Natural killer cell (primary cell): ENCODE results near the gene SLC2A1. TPM values are rescaled to one million over a fixed set of nuclear protein-coding genes. Genes with fewer than 3 reads are reported as not detected.
A peak's percentile ranks its signal among the peaks of the same experiment; 100 is the strongest.

Experiments
- ATAC-seq, 3 donors: fragments of 150-1000 bp in 2 of 3; fragments of 200-7000 bp in 1 of 3; cut with Tn5 transposase; 1 replicate in 1 of 3; 2 replicates in 2 of 3; pipeline ENCODE4 v1.10.0; 2021; ENCODE audit warnings: mild to moderate bottlenecking in 2 of 3, moderate library complexity in 2 of 3
- DNase-seq, 2 donors: peaks; one replicate each; pipeline versions ENCODE4 v3.0.0 to v3.0.0-alpha.2; 2013 to 2021; ENCODE audit warnings: mixed read lengths in 1 of 2
- H3K27ac ChIP-seq: one replicate; pipeline ENCODE4 v1.5.1; 2013; ENCODE audit warnings: mild to moderate bottlenecking, low read length
- H3K27me3 ChIP-seq: one replicate; pipeline ENCODE4 v1.6.1; 2013; ENCODE audit warnings: low read length; ENCODE audit not compliant: control insufficient read depth, insufficient read depth
- H3K36me3 ChIP-seq: one replicate; pipeline ENCODE4 v1.6.1; 2013; ENCODE audit warnings: low read length; ENCODE audit not compliant: control insufficient read depth, insufficient read depth
- H3K4me1 ChIP-seq: one replicate; pipeline ENCODE4 v1.6.1; 2013; ENCODE audit warnings: low read length; ENCODE audit not compliant: control insufficient read depth, insufficient read depth
- H3K4me3 ChIP-seq: one replicate; pipeline ENCODE4 v1.5.1; 2013; ENCODE audit warnings: low read length
- H3K9me3 ChIP-seq: one replicate; pipeline ENCODE4 v1.6.1; 2013; ENCODE audit warnings: low read length; ENCODE audit not compliant: control insufficient read depth, insufficient read depth
- H3K27ac Mint-ChIP-seq, 2 donors: one replicate each; pipeline ENCODE4 v1.8.0; 2022; ENCODE audit warnings: mild to moderate bottlenecking in 2 of 2, mixed read lengths in 2 of 2, moderate library complexity in 1 of 2
- H3K27me3 Mint-ChIP-seq, 2 donors: one replicate each; pipeline ENCODE4 v1.8.0; 2022; ENCODE audit warnings: low read depth in 2 of 2, mixed read lengths in 2 of 2
- H3K36me3 Mint-ChIP-seq: one replicate; pipeline ENCODE4 v1.8.0; 2022; ENCODE audit warnings: mixed read lengths
- H3K4me1 Mint-ChIP-seq, 2 donors: one replicate each; pipeline ENCODE4 v1.8.0; 2022; ENCODE audit warnings: mixed read lengths in 2 of 2
- H3K4me3 Mint-ChIP-seq: one replicate; pipeline ENCODE4 v1.8.0; 2022; ENCODE audit warnings: mild to moderate bottlenecking, moderate library complexity, mixed read lengths
- H3K9me3 Mint-ChIP-seq, 2 donors: one replicate each; pipeline ENCODE4 v1.8.0; 2022; ENCODE audit warnings: mixed read lengths in 2 of 2
- WGBS: methylation state at CpG from one replicate; pipeline ENCODE4 v1.1.7; 2013; ENCODE audit warnings: missing lambda C conversion rate; ENCODE audit not compliant: insufficient coverage; 5-methylcytosine and 5-hydroxymethylcytosine counted together
- intact Hi-C: fragments of 100-400 bp; cut with micrococcal nuclease; formaldehyde crosslinking; loops from one replicate; pipeline ENCODE4 v1.14.2; 2022
- total RNA-seq, 4 donors: library from RNA; stranded (reverse); fragments of 120-200 nt in 1 of 4; gene quantifications; one replicate each; pipeline versions ENCODE4 v1.2.3 to v1.2.4, GENCODE V29; 2013 to 2022
- TF ChIP-seq, protein P1 (sequence below): fragments of 200-600 bp; IDR thresholded peaks from one replicate; pipeline ENCODE4 v1.8.0; 2022; ENCODE audit warnings: antibody characterized with exemption

SLC2A1 gene
- total RNA-seq, 3 donors from 2014 or later (not counting 1 experiment from before 2014, with no cell fraction given): 94.7 to 143 (median 95.1) TPM

DNA sequence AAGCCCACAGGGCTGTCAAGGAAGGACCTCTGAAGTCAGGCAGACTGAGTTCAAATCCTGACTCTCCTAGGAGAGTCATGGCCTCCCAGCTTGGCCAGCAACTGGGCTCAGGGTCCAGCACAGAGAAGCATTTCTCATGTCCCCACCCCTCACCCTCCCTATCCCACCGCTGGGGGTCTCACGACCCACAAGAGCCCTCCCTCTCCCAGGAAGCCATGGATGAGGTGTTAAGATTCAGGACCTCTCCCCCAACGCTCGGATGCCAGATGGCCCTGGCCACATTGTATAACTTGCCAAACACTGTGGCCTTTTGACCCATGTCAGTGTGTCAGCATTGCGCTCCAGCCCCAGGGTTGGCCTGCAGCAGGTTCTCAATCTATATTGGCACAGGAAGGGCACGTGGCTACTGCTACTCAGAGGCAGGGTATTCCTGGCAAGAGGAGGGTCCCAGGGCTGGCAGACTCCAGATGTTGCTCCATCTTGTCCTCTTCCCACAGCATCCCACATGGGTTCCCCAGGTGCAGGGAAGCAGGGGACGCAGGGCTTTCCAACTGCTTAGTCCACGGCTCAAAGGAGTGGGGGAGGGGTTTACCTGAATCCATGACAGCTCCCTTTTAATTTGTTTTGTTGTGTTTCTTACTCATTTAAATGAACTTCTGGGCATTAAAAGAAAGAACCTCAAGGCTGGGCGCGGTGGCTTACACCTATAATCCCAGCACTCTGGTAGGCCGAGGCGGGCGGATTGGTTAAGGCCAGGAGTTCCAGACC is 10.5 kb downstream of the SLC2A1 start:
- intact Hi-C loops: no loop called here
- peak overlapping the region; percentile 21 for H3K4me3 Mint-ChIP-seq
- H3K27me3 Mint-ChIP-seq: no peaks in the 10 kb centered on the region
- Histone ChIP-seq H3K27ac (no peak overlapping the region), H3K4me1 (peaks cover 95% of the 10 kb centered on the region), H3K27me3 (no peaks in the 10 kb centered on the region), H3K36me3 (peaks cover 12% of the 10 kb centered on the region), H3K4me3 (no peak overlapping the region), H3K9me3 (no peaks in the 10 kb centered on the region)
- peaks cover 92 to 97% of the 10 kb centered on the region in 2 donors for H3K4me1 Mint-ChIP-seq
- ATAC-seq (no peak), DNase-seq (no peak)
- TF ChIP-seq, protein P1, sequence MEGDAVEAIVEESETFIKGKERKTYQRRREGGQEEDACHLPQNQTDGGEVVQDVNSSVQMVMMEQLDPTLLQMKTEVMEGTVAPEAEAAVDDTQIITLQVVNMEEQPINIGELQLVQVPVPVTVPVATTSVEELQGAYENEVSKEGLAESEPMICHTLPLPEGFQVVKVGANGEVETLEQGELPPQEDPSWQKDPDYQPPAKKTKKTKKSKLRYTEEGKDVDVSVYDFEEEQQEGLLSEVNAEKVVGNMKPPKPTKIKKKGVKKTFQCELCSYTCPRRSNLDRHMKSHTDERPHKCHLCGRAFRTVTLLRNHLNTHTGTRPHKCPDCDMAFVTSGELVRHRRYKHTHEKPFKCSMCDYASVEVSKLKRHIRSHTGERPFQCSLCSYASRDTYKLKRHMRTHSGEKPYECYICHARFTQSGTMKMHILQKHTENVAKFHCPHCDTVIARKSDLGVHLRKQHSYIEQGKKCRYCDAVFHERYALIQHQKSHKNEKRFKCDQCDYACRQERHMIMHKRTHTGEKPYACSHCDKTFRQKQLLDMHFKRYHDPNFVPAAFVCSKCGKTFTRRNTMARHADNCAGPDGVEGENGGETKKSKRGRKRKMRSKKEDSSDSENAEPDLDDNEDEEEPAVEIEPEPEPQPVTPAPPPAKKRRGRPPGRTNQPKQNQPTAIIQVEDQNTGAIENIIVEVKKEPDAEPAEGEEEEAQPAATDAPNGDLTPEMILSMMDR: no peak
- WGBS: 88% methylated on average over 13 of the region's 13 CpGs
- H3K27ac Mint-ChIP-seq: peak overlapping the region; percentile 57 to 66
- H3K9me3 Mint-ChIP-seq: no peaks in the 10 kb centered on the region
- H3K36me3 Mint-ChIP-seq: no peaks in the 10 kb centered on the region

DNA sequence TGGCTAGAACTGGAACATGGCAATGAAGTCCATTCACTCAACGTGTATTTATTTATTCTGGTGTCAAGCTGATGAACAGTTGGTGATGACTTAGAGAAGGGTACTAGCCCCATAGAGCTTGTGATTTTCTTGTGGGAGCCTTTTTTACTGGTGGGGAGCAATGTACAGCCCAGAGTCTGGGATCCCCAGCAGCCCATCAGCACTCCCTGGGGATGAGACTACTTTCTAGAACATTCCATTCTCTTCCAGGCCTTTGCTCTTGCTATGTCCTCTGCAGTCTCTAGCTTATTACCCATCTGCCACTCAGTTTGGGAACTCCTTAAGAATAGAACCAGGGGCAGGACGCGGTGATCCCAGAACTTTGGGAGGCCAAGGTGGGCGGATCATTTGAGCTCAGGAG is 11.6 kb downstream of the SLC2A1 start:
- Mint-ChIP-seq H3K27ac (peak overlapping the region; percentile 43 to 57), H3K4me1 (peaks cover 93 to 97% of the 10 kb centered on the region in 2 donors), H3K36me3 (no peaks in the 10 kb centered on the region), H3K4me3 (peak overlapping the region; percentile 21), H3K9me3 (no peaks in the 10 kb centered on the region), H3K27me3 (no peaks in the 10 kb centered on the region)
- DNase-seq (no peak), ATAC-seq (no peak)
- no peak overlapping the region for H3K27ac ChIP-seq
- H3K4me1 ChIP-seq: peaks cover 95% of the 10 kb centered on the region
- no peaks in the 10 kb centered on the region for H3K9me3 ChIP-seq
- H3K4me3 ChIP-seq: no peak overlapping the region
- intact Hi-C loops: no loop called here
- TF ChIP-seq, protein P1: no peak
- WGBS: 98% methylated on average over 4 of the region's 4 CpGs
- H3K27me3 ChIP-seq: no peaks in the 10 kb centered on the region
- H3K36me3 ChIP-seq: peaks cover 22% of the 10 kb centered on the region

DNA sequence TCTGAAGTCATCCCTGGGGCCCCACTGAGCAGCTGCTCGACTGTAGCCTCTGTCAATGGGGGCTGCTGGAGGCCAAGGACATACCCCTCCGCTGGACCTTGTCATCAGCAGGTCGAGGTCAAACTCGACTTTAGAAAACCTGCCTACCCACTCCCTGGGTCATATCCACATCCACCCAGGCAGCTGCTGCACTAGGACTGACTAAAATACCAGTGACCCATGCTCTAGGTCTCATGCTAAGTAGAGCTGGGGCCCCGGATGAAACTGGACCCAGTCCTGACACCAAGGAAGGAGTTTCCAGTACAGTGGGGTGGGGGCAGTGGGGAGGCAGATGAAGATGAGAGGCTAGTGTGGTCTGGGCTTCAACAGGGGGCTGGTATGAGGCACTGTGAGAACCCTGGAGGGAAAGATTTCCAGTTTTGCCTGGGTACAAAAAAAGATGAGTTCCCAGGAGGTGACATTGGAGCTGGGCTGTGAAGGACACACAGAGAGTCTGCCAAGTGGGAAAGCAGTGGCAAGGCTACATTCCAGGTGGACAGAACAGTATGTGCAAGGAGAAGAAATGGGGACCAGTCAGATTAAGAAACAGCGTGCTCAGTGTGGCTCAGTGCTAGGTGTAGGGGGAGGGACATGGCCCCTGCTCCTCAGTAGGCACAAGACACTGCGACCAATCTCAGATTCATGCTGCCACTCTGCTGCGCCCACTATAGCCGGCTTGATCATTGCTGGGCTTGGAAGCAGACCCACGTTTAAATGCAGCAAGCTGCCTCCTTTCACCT is 12.4 kb downstream of the SLC2A1 start:
- TF ChIP-seq, protein P1: no peak
- no peak for ATAC-seq
- Mint-ChIP-seq H3K27ac (peak overlapping the region; percentile 83 to 86), H3K4me1 (peaks cover 90 to 92% of the 10 kb centered on the region in 2 donors), H3K27me3 (no peaks in the 10 kb centered on the region), H3K36me3 (peaks cover 3% of the 10 kb centered on the region), H3K9me3 (no peaks in the 10 kb centered on the region), H3K4me3 (no peak overlapping the region)
- intact Hi-C loops: no loop called here
- Histone ChIP-seq H3K27me3 (no peaks in the 10 kb centered on the region), H3K4me1 (peaks cover 96% of the 10 kb centered on the region), H3K9me3 (no peaks in the 10 kb centered on the region), H3K4me3 (no peak overlapping the region), H3K27ac (peak overlapping the region; percentile 11), H3K36me3 (peaks cover 30% of the 10 kb centered on the region)
- 79% methylated on average over 10 of the region's 10 CpGs for WGBS
- no peak for DNase-seq
